CD4-positive, alpha-beta T cell (primary cell): ENCODE results near the gene EFR3B. TPM values are rescaled to one million over a fixed set of nuclear protein-coding genes. Genes with fewer than 3 reads are reported as not detected.

Source experiments
- ATAC-seq: fragments of 200-7000 bp; cut with Tn5 transposase; one replicate; pipeline ENCODE4 v1.10.0; 2022; ENCODE audit warnings: mild to moderate bottlenecking; ENCODE audit not compliant: poor library complexity
- CTCF ChIA-PET: fragments of 350-600 bp; sonication (Branson Sonifier 250); formaldehyde crosslinking; loops from one replicate; lab custom pipeline; 2021; ENCODE audit warnings: antibody characterized with exemption, inconsistent platforms; lab: Charles Lee
- POLR2A ChIA-PET: fragments of 350-600 bp; sonication (Branson Sonifier 250); formaldehyde crosslinking; loops from one replicate; lab custom pipeline; 2021; ENCODE audit warnings: antibody characterized with exemption, inconsistent platforms; lab: Charles Lee
- DNase-seq, 14 experiments: peaks; one replicate each; pipeline ENCODE4 v3.0.0-alpha.2; 2013 to 2020; ENCODE audit warnings: mixed read lengths in 2 of 14
- H3K27ac ChIP-seq, 2 donors: one replicate each; pipeline versions ENCODE4 v1.5.1 to v1.7.0; 2013; ENCODE audit warnings: low read length in 2 of 2, low read depth in 1 of 2, mild to moderate bottlenecking in 1 of 2
- H3K27me3 ChIP-seq, 2 experiments: 1 replicate in 1 of 2; 2 replicates in 1 of 2; pipeline versions ENCODE4 v1.6.1 to v1.7.0; 2013; ENCODE audit warnings: low read length in 2 of 2, control low read depth in 1 of 2, mild to moderate bottlenecking in 1 of 2, moderate library complexity in 1 of 2; ENCODE audit not compliant: insufficient read depth in 2 of 2, control insufficient read depth in 1 of 2
- H3K36me3 ChIP-seq: one replicate; pipeline ENCODE4 v1.6.1; 2013; ENCODE audit warnings: low read length, control low read depth; ENCODE audit not compliant: insufficient read depth
- H3K4me1 ChIP-seq: one replicate; pipeline ENCODE4 v1.6.1; 2013; ENCODE audit warnings: low read length, control low read depth; ENCODE audit not compliant: insufficient read depth
- H3K4me3 ChIP-seq: one replicate; pipeline ENCODE4 v1.5.1; 2013; ENCODE audit warnings: mild to moderate bottlenecking, low read length, moderate library complexity
- H3K9me3 ChIP-seq, 2 experiments: 1 replicate in 1 of 2; 2 replicates in 1 of 2; pipeline versions ENCODE4 v1.6.1 to v1.7.0; 2013; ENCODE audit warnings: low read length in 2 of 2, mild to moderate bottlenecking in 2 of 2, control low read depth in 1 of 2, moderate library complexity in 1 of 2; ENCODE audit not compliant: control insufficient read depth in 1 of 2, insufficient read depth in 1 of 2
- H3K27ac Mint-ChIP-seq: one replicate; pipeline ENCODE4 v1.8.0; 2020; ENCODE audit warnings: mixed read lengths
- H3K27me3 Mint-ChIP-seq: one replicate; pipeline ENCODE4 v1.8.0; 2021; ENCODE audit warnings: mixed read lengths
- H3K36me3 Mint-ChIP-seq: one replicate; pipeline ENCODE4 v1.8.0; 2021; ENCODE audit warnings: low read depth, mixed read lengths
- H3K4me1 Mint-ChIP-seq: one replicate; pipeline ENCODE4 v1.8.0; 2021; ENCODE audit warnings: low read depth, mixed read lengths
- H3K4me3 Mint-ChIP-seq: one replicate; pipeline ENCODE4 v1.8.0; 2020; ENCODE audit warnings: mild to moderate bottlenecking, mixed read lengths
- H3K9me3 Mint-ChIP-seq: one replicate; pipeline ENCODE4 v1.8.0; 2020; ENCODE audit warnings: mixed read lengths
- intact Hi-C, 2 experiments: fragments of 100-400 bp; cut with DNase I in 1 of 2; cut with micrococcal nuclease in 1 of 2; formaldehyde crosslinking; loops; one replicate each; pipeline versions ENCODE4 v1.15.1 to v1.9.0; 2023 to 2025; cut with DNase I, micrococcal nuclease
- total RNA-seq, 174 experiments: library from RNA in 2 of 174; stranded (reverse) in 2 of 174; gene quantifications; one replicate each; pipeline ENCODE4 v1.2.3 and lab custom pipeline; 2021 to 2026
- TF ChIP-seq, protein P1 (sequence below): fragments of 200-600 bp; IDR thresholded peaks from one replicate; pipeline ENCODE4 v1.8.0; 2022; ENCODE audit warnings: antibody characterized with exemption, mild to moderate bottlenecking

EFR3B gene
- total RNA-seq, 2 experiments from 2014 or later: 0.11 TPM; not detected in 1

DNA sequence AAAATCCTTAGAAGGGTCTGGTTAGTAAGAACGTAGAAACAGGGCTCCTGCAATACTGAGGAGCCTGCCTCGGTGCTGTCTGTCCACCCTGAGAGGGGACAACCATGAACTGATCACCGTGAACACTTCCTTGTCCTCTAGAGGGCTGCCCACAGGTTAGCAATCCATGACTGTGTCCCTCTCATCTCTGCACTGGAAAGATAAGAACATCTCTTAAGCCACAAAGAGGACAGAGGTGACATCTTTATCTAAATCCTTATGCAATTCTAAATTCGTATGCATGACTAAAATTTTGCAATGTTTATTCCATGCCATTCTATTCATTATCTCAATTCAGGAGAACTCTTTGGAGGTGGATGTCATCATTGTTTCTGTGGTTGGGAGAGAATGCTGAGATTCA, 12.8 kb downstream of the EFR3B start:
- intact Hi-C loops: no loop called here
- Histone ChIP-seq H3K27me3 (peaks cover 0 to under 1% of the 10 kb centered on the region in 2 experiments), H3K27ac (no peak overlapping the region), H3K36me3 (no peaks in the 10 kb centered on the region), H3K4me3 (no peak overlapping the region), H3K9me3 (no peaks in the 10 kb centered on the region), H3K4me1 (no peaks in the 10 kb centered on the region)
- Mint-ChIP-seq H3K4me1 (no peaks in the 10 kb centered on the region), H3K36me3 (no peaks in the 10 kb centered on the region), H3K9me3 (no peaks in the 10 kb centered on the region), H3K27ac (no peak overlapping the region), H3K4me3 (no peak overlapping the region), H3K27me3 (peaks cover 23% of the 10 kb centered on the region)
- ATAC-seq (no peak), DNase-seq (no peak)
- TF ChIP-seq, protein P1, sequence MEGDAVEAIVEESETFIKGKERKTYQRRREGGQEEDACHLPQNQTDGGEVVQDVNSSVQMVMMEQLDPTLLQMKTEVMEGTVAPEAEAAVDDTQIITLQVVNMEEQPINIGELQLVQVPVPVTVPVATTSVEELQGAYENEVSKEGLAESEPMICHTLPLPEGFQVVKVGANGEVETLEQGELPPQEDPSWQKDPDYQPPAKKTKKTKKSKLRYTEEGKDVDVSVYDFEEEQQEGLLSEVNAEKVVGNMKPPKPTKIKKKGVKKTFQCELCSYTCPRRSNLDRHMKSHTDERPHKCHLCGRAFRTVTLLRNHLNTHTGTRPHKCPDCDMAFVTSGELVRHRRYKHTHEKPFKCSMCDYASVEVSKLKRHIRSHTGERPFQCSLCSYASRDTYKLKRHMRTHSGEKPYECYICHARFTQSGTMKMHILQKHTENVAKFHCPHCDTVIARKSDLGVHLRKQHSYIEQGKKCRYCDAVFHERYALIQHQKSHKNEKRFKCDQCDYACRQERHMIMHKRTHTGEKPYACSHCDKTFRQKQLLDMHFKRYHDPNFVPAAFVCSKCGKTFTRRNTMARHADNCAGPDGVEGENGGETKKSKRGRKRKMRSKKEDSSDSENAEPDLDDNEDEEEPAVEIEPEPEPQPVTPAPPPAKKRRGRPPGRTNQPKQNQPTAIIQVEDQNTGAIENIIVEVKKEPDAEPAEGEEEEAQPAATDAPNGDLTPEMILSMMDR: no peak
- ChIA-PET CTCF (no interaction called here), POLR2A (no interaction called here)

DNA sequence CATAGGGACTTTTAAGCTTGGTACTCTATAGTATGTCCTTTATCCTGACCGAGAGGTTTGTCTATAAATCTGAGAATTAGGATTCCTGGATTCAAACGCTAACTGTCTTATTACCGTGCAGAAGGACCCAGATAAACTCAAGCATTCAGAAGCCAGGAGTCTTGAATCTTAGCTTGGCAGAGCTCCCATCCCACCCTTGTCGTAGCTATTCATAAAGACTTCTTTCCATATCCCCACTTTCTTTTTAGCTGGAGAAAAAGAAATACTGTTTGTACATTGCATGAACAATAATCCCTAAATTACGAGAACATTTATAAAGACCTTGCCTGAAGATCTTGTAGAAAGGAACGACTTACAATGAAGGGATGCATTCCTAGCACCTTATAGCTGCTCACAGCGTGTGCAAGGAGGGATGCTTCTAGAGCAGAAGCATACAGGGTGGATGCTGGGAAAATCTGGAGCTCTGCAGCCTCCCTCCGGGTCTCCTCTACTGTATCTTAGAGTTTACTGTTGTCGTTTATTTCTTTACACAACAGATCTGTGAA, 13.6 kb downstream of the EFR3B start:
- TF ChIP-seq, protein P1: no peak
- no peaks in the 10 kb centered on the region for H3K4me1 ChIP-seq
- H3K9me3 ChIP-seq: no peaks in the 10 kb centered on the region
- peaks cover 19% of the 10 kb centered on the region for H3K27me3 Mint-ChIP-seq
- intact Hi-C loops: no loop called here
- no peak overlapping the region for H3K27ac ChIP-seq
- no peaks in the 10 kb centered on the region for H3K9me3 Mint-ChIP-seq
- H3K36me3 Mint-ChIP-seq: no peaks in the 10 kb centered on the region
- H3K4me3 ChIP-seq: no peak overlapping the region
- H3K27me3 ChIP-seq: no peaks in the 10 kb centered on the region
- H3K27ac Mint-ChIP-seq: no peak overlapping the region
- ATAC-seq (no peak), DNase-seq (no peak)
- H3K36me3 ChIP-seq: no peaks in the 10 kb centered on the region
- H3K4me1 Mint-ChIP-seq: no peaks in the 10 kb centered on the region
- ChIA-PET CTCF (no interaction called here), POLR2A (no interaction called here)
- no peak overlapping the region for H3K4me3 Mint-ChIP-seq

DNA sequence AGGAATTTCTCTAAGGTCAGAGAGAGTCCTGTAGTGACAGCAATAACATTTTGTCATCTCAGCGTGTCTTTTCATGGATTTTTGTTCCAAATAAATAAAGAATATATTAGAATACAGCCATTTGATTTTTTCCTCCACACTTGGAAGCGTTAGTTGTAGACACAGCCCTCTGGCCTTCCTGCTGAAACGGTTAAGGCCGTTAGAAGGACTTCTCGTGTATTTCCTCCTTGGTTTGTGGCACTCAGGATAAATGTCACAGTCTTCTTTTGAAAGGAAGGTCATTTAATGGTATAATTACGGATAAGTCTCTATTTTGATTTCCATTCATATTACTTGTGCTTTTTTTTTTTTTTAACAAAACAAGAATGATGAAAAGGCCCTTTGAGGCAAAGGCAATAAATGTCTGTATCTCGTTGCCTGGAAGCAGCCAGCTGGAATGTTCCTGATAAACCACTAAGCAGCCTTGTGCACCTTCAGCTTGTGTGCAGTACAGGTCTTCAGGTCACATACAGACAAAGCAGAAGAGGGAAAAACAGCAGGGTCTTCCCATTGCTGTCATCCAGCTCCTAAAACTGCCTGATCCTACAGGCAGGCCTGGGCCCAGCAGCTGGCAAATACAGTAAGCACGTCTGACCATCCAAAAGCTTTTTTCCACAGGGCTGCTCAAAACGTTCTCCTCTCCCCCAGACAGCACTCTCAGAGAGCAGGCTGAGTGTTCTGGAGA, 14.4 kb downstream of the EFR3B start:
- Mint-ChIP-seq H3K4me3 (no peak overlapping the region), H3K36me3 (no peaks in the 10 kb centered on the region), H3K9me3 (no peaks in the 10 kb centered on the region), H3K27ac (no peak overlapping the region), H3K27me3 (peaks cover 16% of the 10 kb centered on the region), H3K4me1 (no peaks in the 10 kb centered on the region)
- DNase-seq: no peak
- no peak for ATAC-seq
- H3K4me3 ChIP-seq: no peak overlapping the region
- no peaks in the 10 kb centered on the region for H3K27me3 ChIP-seq
- H3K4me1 ChIP-seq: no peaks in the 10 kb centered on the region
- no peak overlapping the region for H3K27ac ChIP-seq
- H3K9me3 ChIP-seq: no peaks in the 10 kb centered on the region
- no peaks in the 10 kb centered on the region for H3K36me3 ChIP-seq
- intact Hi-C loops: no loop called here
- ChIA-PET CTCF (no interaction called here), POLR2A (no interaction called here)
- TF ChIP-seq, protein P1: no peak
